GM12878 (cell line): Measurements from ENCODE around the gene PPP2R1B. TPM values are rescaled to one million over a fixed set of nuclear protein-coding genes. Genes with fewer than 3 reads are reported as not detected.

Experiments
- ATAC-seq: fragments of 200-7000 bp; cut with Tn5 transposase; 3 replicates; pipeline ENCODE4 v1.9.1; 2020; ENCODE audit warnings: mild to moderate bottlenecking, moderate library complexity
- BruUV-seq: library from RNA; stranded (reverse); fragments of 400-500 nt; replicated peaks from 2 replicates; lab custom pipeline; 2021; lab: Mats Ljungman, UMichigan
- CTCF ChIA-PET: fragments of 300-600 bp; sonication (Branson Sonifier 250); formaldehyde crosslinking; extraction: SDS; loops from one replicate; lab custom pipeline; 2021; ENCODE audit warnings: inconsistent platforms; lab: Yijun Ruan, JAX
- POLR2A ChIA-PET: fragments of 350-600 bp; formaldehyde crosslinking; extraction: SDS; loops from one replicate; lab custom pipeline; 2021; ENCODE audit warnings: inconsistent platforms; lab: Charles Lee
- RAD21 ChIA-PET: fragments of 300-600 bp; sonication (Branson Sonifier 250); formaldehyde crosslinking; loops from one replicate; lab custom pipeline; 2023; ENCODE audit warnings: antibody characterized with exemption; ENCODE audit not compliant: unreplicated experiment; lab: Charles Lee
- SMC1A ChIA-PET: fragments of 300-600 bp; sonication (Branson Sonifier 250); formaldehyde crosslinking; loops from one replicate; lab custom pipeline; 2023; ENCODE audit not compliant: unreplicated experiment, uncharacterized antibody; lab: Charles Lee
- DNase-seq: peaks from one replicate; pipeline ENCODE4 v3.0.0-alpha.2; 2011; ENCODE audit warnings: low read depth, low spot score
- FAIRE-seq: peaks from 3 replicates; lab custom pipeline; 2011; peaks lifted over from hg19 to GRCh38; lab: Jason Lieb, UNC
- H2AFZ ChIP-seq: 2 replicates; pipeline ENCODE4 v1.6.0; 2011; ENCODE audit warnings: low read depth, low read length, control low read depth; ENCODE audit not compliant: control insufficient read depth
- H3K27ac ChIP-seq: 2 replicates; pipeline ENCODE4 v1.5.1; 2011; ENCODE audit warnings: control low read depth; ENCODE audit not compliant: control insufficient read depth, insufficient read depth
- H3K27me3 ChIP-seq, 2 experiments: replicated peaks in 1 of 2; 2 replicates each; pipeline versions ENCODE4 v1.6.0 to v1.6.1; 2011; ENCODE audit warnings: low read length in 1 of 2; ENCODE audit not compliant: control insufficient read depth in 2 of 2, insufficient read depth in 2 of 2
- H3K36me3 ChIP-seq, 2 experiments: 2 replicates each; pipeline ENCODE4 v1.5.1; 2011; ENCODE audit warnings: low read length in 1 of 2; ENCODE audit not compliant: control insufficient read depth in 2 of 2, insufficient read depth in 2 of 2
- H3K4me1 ChIP-seq: 2 replicates; pipeline ENCODE4 v1.6.1; 2011; ENCODE audit warnings: mild to moderate bottlenecking, low read length, moderate library complexity, mixed read lengths; ENCODE audit not compliant: control insufficient read depth, insufficient read depth
- H3K4me2 ChIP-seq: 2 replicates; pipeline ENCODE4 v1.6.0; 2011; ENCODE audit warnings: control low read depth; ENCODE audit not compliant: control insufficient read depth, insufficient read depth
- H3K4me3 ChIP-seq: fragments of 200-600 bp; sonication (generic); 2 replicates; pipeline ENCODE4 v1.5.1; 2016
- H3K79me2 ChIP-seq: 2 replicates; pipeline ENCODE4 v1.6.0; 2011; ENCODE audit warnings: low read length; ENCODE audit not compliant: control insufficient read depth, insufficient read depth
- H3K9ac ChIP-seq: 2 replicates; pipeline ENCODE4 v1.8.0; 2011; ENCODE audit warnings: low read length, control low read depth, mixed read lengths; ENCODE audit not compliant: control insufficient read depth, insufficient read depth
- H3K9me3 ChIP-seq: replicated peaks from 3 replicates; pipeline ENCODE4 v1.5.1; 2011; ENCODE audit warnings: mild to moderate bottlenecking, low read length; ENCODE audit not compliant: control insufficient read depth, insufficient read depth
- H4K20me1 ChIP-seq: 2 replicates; pipeline ENCODE4 v1.6.0; 2011; ENCODE audit not compliant: control insufficient read depth, insufficient read depth
- CREB1 ChIP-seq: IDR thresholded peaks from 2 replicates; pipeline ENCODE4 v1.6.1; 2012; ENCODE audit warnings: low read depth, mild to moderate bottlenecking, inconsistent platforms
- LARP7 ChIP-seq: fragments of 450-650 bp; IDR thresholded peaks from 2 replicates; pipeline ENCODE4 v1.6.1; 2017; ENCODE audit warnings: mild to moderate bottlenecking
- POLR2AphosphoS5 ChIP-seq: IDR thresholded peaks from 2 replicates; pipeline ENCODE4 v1.6.1; 2011; ENCODE audit warnings: mild to moderate bottlenecking, low read length, inconsistent platforms
- TAF1 ChIP-seq: IDR thresholded peaks from 2 replicates; pipeline ENCODE4 v1.6.1; 2011; ENCODE audit warnings: mild to moderate bottlenecking, low read depth, low read length, borderline replicate concordance
- WRNIP1 ChIP-seq: IDR thresholded peaks from 2 replicates; pipeline ENCODE4 v1.6.1; 2011; ENCODE audit warnings: low read depth, low read length, improper control_type of control experiment, borderline replicate concordance
- ZBTB11 ChIP-seq: fragments of 450-650 bp; formaldehyde crosslinking; IDR thresholded peaks from 2 replicates; pipeline ENCODE4 v1.5.0; 2022; ENCODE audit warnings: mild to moderate bottlenecking, missing genetic modification characterization
- ZNF274 ChIP-seq: IDR thresholded peaks from one replicate; pipeline ENCODE4 v1.8.0; 2011; ENCODE audit not compliant: insufficient read length, insufficient read depth
- WGBS: methylation state at CpG from one replicate; pipeline ENCODE4 v1.1.6; 2016; ENCODE audit warnings: low lambda C conversion rate; ENCODE audit not compliant: insufficient replicate concordance, insufficient coverage; ENCODE audit errors: missing lambda C conversion rate; 5-methylcytosine and 5-hydroxymethylcytosine counted together
- in situ Hi-C: fragments of 300-500 bp; cut with MboI; formaldehyde crosslinking; loops from 9 replicates; pipeline ENCODE4 v1.14.3; 2018; ENCODE audit warnings: mixed read lengths
- intact Hi-C: fragments of 100-400 bp; cut with micrococcal nuclease; formaldehyde crosslinking; loops from one replicate; pipeline ENCODE4 v1.14.2; 2022; ENCODE audit not compliant: unreplicated experiment
- polyA plus RNA-seq, 11 experiments: library from polyadenylated mRNA; depleted of rRNA in 4 of 11; unstranded in 6 of 11; stranded (reverse) in 5 of 11; fragments of >200 nt; fragmentation: Nextera tagmentation in 4 of 11; fragmentation: Illumina TruSeq in 1 of 11; extraction: Ambion mirVana in 4 of 11; extraction: Trizol in 1 of 11; gene quantifications; 1 replicate in 1 of 11; 2 replicates in 10 of 11; pipeline versions ENCODE4 v1.2.1 to v1.2.3, GENCODE V29; 2011 to 2016; ENCODE audit warnings: inconsistent platforms in 2 of 11, missing spikeins in 2 of 11, low read depth in 1 of 11
- total RNA-seq, 4 experiments: library from RNA; depleted of rRNA in 3 of 4; stranded (reverse); fragments of >200 nt in 3 of 4; fragmentation: Illumina TruSeq in 1 of 4; extraction: Trizol in 1 of 4; gene quantifications; 2 replicates each; pipeline versions ENCODE4 v1.2.1 to v1.2.3, GENCODE V29; 2013 to 2021
- TF ChIP-seq, protein P1 (sequence below): fragments of 450-650 bp; IDR thresholded peaks from 2 replicates; pipeline ENCODE4 v1.6.1; 2017; ENCODE audit warnings: mild to moderate bottlenecking, moderate library complexity

PPP2R1B gene
- total and polyA plus RNA-seq, 10 of the 15 experiments (the other 5 are each of a cell fraction or from before 2014, with no cell fraction given): 26.6 to 68.2 (median 35.7) TPM

GRCh38 chr11:111749646-111750045 lies 16.5 kb downstream of the PPP2R1B start:
- Histone ChIP-seq H4K20me1 (no peaks in the 10 kb centered on the region), H3K79me2 (no peaks in the 10 kb centered on the region), H3K9me3 (no peaks in the 10 kb centered on the region), H3K36me3 (peaks cover 7 to 30% of the 10 kb centered on the region in 2 experiments), H3K9ac (no peak overlapping the region), H3K27ac (no peak overlapping the region), H3K4me1 (no peaks in the 10 kb centered on the region), H2AFZ (no peak overlapping the region), H3K4me3 (no peak overlapping the region), H3K4me2 (no peak overlapping the region), H3K27me3 (no peaks in the 10 kb centered on the region)
- CTCF ChIA-PET: interaction anchor here (0.9 to 1.5 kb wide), 2 partner anchors 28 to 145 kb away, joined by 3 to 5 read pairs; no protein-coding TSS in a partner anchor
- TF ChIP-seq ZNF274: no peak
- intact Hi-C loops: no loop called here
- in situ Hi-C loops: no loop called here
- BruUV-seq: no TSS peak
- no peak for ATAC-seq
- SMC1A ChIA-PET: no interaction called here
- RAD21 ChIA-PET: no interaction called here
- POLR2A ChIA-PET: no interaction called here
- FAIRE-seq: no peak
- DNase-seq: no peak

GRCh38 chr11:111748035-111748804 lies 18.0 kb downstream of the PPP2R1B start:
- Histone ChIP-seq H3K36me3 (peaks cover 9 to 29% of the 10 kb centered on the region in 2 experiments), H4K20me1 (no peaks in the 10 kb centered on the region), H3K4me1 (no peaks in the 10 kb centered on the region), H3K27ac (no peak overlapping the region), H3K4me3 (no peak overlapping the region), H3K9ac (no peak overlapping the region), H3K27me3 (no peaks in the 10 kb centered on the region), H2AFZ (no peak overlapping the region), H3K4me2 (no peak overlapping the region), H3K79me2 (no peaks in the 10 kb centered on the region), H3K9me3 (no peaks in the 10 kb centered on the region)
- ChIA-PET RAD21 (interaction anchor here (1.1 kb wide), 1 partner anchor 11 kb away, joined by 3 read pairs; no protein-coding TSS in a partner anchor), SMC1A (interaction anchor here (1.4 kb wide), 1 partner anchor 12 kb away, joined by 4 read pairs; no protein-coding TSS in a partner anchor), POLR2A (no interaction called here), CTCF (interaction anchor here (0.8 to 1.5 kb wide), 2 partner anchors 28 to 29 kb away, joined by 3 to 4 read pairs; no protein-coding TSS in a partner anchor)
- ATAC-seq (no peak), DNase-seq (no peak), FAIRE-seq (no peak)
- intact Hi-C loops (no loop called here), in situ Hi-C loops (no loop called here)
- TF ChIP-seq, protein P1, sequence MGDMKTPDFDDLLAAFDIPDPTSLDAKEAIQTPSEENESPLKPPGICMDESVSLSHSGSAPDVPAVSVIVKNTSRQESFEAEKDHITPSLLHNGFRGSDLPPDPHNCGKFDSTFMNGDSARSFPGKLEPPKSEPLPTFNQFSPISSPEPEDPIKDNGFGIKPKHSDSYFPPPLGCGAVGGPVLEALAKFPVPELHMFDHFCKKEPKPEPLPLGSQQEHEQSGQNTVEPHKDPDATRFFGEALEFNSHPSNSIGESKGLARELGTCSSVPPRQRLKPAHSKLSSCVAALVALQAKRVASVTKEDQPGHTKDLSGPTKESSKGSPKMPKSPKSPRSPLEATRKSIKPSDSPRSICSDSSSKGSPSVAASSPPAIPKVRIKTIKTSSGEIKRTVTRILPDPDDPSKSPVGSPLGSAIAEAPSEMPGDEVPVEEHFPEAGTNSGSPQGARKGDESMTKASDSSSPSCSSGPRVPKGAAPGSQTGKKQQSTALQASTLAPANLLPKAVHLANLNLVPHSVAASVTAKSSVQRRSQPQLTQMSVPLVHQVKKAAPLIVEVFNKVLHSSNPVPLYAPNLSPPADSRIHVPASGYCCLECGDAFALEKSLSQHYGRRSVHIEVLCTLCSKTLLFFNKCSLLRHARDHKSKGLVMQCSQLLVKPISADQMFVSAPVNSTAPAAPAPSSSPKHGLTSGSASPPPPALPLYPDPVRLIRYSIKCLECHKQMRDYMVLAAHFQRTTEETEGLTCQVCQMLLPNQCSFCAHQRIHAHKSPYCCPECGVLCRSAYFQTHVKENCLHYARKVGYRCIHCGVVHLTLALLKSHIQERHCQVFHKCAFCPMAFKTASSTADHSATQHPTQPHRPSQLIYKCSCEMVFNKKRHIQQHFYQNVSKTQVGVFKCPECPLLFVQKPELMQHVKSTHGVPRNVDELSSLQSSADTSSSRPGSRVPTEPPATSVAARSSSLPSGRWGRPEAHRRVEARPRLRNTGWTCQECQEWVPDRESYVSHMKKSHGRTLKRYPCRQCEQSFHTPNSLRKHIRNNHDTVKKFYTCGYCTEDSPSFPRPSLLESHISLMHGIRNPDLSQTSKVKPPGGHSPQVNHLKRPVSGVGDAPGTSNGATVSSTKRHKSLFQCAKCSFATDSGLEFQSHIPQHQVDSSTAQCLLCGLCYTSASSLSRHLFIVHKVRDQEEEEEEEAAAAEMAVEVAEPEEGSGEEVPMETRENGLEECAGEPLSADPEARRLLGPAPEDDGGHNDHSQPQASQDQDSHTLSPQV: no peak
- TF ChIP-seq POLR2AphosphoS5 (no peak), ZBTB11 (no peak), LARP7 (no peak), WRNIP1 (no peak), CREB1 (no peak), TAF1 (no peak)
- WGBS: 95% methylated on average over 6 of the region's 7 CpGs
- no TSS peak for BruUV-seq
